NCI-H748 treated with DMSO at 0.1 percent for 48 hours (cell line): ENCODE results near the gene SDK2.

ENCODE experiments used
- DNase-seq: peaks from one replicate; lab custom pipeline; 2025; lab: John Stamatoyannopoulos, UW

The SDK2 gene

DNA sequence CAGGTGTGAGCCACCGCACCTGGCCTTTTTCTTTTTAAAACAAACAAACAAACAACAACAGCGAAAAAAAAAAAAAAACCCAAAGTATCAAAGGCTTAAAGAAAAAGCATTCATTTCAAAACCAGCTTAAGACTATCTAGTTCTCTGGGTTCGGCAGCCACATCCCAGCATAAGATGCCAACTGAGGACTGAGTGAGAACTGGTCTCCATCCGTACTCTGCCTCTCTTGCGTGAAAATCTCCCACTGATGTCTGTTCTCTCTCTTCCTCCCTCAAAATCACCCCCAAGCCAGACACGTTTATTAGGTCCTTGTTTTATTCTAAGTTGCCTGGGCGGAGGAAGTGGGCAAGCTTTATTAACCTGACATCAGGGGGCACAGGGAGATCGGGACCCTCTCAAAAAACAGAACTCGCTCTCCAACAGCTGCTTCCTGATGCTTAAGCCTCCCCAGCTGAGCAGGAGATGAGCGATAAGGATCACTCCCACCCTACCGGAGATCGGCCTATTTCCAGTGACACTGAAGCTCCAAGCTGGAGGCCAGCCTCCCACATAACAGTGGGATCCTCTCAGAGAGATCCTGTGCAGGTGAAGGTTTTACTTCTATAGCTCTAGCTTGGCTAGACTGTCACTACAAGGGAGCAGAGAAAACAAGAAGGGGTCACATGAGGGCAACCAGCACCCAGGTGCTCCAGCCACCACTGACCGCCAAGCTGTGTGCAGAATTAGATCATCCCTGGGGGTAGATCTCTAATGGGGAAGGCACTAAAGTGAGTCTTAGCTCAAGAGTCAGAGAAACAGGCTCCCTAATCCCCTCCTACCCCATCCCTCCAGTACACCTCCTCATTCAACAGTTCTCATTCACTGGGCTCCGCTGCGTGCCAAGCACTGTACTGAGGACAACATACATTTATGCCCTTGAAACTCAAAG lies 346.0 kb downstream of the SDK2 start:
- DNase-seq: no peak

DNA sequence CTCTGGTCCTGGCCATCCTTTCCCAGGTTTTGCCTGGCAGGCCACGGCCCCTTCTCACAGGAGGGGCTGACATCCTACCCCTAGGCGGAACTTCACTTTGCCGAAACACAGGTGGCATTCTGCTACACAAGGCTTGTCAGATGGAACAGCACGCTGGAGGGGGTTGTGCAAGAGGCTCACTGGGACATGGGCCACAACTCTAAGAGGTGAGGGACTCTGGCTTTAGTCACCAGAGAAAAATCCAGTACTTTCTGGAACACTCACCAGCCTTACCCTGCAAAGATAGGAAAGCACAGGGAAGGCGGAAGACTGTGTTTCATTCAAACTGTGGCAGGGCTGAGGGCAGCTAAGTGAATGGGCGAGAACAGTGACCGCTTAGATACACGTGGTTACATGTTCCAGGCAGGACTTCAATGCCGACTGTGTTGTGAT lies 350.7 kb downstream of the SDK2 start:
- DNase-seq: no peak

DNA sequence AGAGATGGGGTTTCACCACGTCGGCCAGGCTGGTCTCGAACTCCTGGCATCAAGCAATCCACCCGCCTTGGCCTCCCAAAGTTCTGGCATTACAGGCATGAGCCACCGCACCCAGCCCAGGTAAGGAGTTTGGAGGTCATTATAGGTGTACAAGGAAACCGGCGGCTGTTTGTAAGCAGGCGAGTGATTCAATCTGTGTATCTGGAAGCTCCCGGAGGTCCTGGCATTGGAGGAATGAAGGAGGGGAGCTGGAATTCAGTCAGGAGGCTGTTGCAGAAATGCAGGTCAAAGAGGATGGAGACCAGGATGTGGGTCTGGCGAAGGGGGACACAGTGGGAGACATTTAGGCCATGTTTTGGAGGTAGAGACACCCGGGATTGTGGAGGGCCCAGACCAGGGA lies 351.2 kb downstream of the SDK2 start:
- DNase-seq: no peak

DNA sequence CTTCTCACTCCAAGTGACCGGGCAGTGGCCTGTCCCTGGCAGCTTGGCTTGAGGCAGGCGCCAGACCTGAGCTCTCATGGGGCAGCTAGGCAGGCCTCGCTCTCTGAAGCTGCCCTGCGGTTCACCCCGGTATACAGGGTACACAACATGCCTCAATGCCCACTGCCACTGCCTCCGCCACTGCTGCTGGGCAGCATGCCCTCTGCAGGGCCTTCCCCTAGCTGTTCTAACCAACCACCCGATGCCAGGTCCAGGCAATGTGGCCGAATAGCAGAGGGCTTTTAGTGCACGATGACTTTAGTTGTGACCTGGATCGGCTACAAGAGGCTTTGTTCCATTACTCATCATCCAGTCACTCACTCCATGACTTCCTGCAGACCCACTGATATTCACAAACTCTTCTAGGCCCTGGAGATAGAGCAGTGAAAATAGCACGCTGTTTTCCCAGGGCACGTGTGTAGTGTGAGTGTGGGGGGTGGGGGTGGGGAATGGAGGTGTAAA lies 352.2 kb downstream of the SDK2 start:
- no peak for DNase-seq

DNA sequence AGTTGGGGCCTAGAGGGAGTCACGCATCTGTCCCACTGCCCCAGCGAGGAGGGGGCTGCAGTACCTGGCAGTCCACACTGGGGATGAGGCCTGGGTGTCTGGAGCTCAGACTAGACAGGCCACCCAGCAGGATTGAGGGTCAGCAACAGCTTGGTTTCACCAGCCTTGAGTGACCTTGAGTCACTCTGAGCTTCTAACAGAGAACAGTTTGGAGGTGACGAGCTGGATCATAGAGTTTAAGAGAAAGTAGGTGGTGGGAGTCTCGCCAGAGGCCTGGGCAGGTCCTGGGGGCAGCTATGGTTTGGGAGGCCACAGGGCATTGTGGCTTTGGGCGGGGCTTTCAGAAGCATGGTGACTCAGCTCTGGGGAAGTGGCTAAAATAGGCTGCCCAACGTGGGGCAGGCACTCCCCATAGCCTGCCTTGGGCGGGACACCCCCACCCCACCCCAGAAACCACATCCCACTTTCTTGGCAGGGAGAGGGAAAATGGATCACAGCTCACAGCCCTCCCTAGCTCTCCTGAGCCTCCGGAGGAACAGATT lies 352.9 kb downstream of the SDK2 start:
- no peak for DNase-seq

DNA sequence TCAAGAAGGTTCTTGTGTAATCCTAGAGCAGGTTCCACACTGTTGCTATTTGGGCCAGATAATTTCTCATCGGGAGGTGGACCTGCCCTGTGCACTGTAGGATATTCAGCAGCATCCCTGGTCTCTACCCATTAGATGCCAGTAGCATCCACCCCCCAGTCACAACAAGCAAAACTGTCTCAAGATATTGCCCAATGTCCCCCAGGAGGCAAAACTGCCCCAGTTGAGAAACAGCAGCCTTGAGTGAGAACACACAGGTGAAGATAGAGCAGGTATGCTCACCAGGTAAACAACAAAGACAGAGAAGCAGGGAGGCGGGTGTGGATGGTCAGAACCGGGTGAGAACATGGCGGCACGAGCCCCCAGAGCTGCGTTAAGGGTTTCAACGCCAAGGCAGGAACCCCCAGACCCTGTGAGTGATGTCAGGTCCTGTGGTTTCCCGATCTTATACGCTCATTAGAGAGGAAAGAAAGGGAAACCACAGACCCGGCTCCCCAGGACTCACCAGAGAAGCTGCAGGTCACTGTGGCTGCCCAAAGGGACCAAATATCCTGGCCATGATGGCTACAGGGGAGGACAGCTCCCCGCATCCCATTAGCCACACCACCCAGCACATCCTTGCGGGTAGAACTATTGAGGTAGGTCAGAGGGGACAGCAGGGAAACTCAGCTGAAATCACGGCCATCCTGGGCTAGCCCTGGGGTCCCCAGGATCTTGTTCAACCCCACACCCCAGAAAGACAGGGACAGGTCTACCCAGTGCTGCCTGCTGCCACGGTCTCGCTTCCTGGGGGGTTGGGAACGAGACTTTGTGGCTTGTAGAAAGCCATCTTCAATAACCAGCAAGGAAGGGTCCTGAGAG lies 353.6 kb downstream of the SDK2 start:
- no peak for DNase-seq

DNA sequence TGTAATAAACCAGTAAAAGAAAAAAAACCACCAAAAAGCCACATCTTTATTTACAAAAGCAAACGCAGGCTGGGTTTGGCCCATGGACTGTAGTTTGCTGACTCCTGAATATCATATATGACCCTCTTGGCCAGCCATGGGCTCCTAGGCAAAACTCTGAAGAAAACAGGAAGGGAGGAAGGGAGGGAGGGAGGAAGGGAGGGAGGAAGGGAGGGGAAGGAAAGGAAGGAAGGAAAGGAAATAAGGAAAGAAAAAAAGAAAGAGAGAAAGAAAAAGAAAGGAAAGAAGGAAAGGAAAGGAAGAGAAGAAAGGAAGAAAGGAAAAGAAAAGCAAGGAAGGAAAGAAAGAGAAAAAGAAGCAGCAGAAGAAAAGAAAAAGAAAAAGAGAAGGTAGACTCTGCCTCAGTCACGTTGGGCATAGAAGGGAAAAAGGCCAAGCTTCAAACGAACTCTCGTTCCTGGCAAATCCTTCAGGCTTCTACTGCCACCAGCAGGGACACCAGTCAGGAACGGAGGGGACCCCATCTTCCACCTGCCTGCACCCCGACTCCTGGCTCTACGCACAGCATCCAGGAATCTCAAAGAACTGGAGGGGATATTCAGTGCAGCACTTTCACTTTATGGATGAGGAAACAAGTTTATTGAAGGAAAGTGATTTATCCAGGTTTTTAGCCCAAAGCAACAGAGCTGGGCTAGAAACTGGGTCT lies 354.5 kb downstream of the SDK2 start:
- DNase-seq: no peak

DNA sequence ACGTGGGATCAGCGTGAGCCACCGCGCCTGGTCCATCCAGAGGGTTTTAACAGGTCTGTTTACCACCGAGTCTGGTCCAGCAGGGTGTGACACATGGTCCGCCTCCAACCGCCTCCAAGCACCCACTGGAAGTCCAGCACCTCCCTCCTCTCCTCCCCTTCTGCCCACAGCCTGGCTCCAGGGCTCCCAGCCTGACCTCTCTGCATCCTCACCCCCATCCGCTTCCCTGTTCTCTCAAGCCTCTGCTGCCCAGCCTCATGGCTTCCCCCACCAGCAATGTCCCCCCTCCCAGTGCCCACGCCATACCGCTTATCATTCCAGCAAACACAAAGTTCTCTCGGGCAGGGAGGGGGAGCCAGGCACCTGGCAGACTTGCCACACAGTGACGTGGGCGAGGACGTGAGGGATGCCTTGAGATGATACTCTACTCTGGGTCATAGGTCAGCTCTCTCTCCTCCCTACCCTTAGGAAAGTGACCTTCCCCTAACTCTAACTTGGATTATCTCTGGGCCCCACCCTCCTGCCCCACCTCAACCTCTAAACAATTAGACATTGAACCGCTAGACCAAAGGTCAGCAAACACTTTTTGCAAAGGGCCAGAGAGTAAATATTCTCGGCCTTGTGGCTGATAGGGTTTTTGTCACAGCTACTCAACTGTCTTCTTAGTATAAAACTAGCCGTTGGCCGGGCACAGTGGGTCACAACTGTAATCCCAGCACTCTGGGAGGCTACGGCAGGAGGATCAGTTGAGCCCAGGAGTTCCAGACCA lies 355.5 kb downstream of the SDK2 start:
- no peak for DNase-seq

DNA sequence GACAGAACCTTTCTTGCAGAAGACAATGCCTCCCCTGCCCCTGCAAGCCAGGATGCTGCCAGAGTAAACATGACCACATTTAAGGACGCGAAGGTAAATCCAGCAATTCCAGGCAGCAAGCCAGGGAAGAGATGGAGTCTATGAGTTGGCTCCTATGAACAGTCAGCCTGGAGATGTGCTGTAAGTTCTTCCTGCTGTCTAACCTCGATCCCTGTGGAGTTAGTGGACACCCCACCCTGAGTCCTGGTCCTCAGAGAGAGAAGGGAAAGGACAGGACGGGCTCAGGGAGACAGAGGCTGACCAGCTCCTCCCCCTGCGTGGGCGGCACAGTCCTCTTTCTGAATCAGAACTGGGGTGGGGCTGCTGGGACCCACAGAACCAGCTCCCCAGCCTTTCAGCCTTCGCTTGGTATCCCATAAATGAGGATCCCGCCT lies 357.4 kb downstream of the SDK2 start:
- DNase-seq: no peak

DNA sequence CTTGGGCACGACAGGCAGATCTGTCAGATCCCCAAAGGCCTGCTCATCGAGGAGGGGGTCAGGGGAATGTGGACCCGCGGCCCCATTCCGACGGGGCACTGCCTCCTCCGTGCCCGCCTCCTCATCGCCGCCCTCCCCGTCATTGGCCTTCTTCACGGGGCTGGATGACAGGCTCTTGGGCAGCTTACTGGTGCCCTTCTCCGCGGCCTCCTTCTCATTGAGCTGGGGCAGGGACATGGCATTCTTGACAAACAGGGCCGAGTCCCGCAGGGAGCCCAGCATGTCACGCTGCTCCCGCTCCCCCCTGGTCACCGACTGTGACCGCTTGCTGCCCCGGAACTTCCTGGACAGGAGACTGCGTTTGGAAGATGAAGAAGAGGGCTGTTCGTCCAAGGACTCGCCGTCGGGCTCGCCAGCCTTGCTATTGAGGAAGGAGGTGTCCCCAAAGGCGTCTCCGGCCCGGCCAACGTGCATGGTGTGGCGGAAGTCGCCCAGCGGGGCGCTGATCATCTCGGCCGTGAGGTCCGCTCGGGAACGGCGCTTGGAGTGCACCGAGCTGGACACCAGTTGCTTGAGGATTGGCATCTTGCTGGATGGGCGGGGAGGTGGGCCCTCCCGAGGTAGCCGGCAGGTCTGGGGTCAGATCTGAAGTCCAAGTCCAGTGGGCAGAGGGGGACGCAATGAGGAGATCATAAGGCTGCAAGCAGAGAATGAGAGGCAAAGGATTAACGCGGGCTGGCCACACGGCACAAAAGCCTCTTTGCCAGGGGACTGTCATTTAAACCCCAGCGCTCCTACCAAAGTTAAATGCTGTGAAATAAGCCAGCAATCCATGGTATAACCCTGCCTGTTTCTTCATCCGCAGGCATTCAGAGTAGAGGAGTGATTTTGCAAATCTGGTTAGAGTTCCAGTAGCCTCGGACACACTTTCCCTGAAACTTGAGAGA lies 358.1 kb downstream of the SDK2 start:
- DNase-seq: no peak

DNA sequence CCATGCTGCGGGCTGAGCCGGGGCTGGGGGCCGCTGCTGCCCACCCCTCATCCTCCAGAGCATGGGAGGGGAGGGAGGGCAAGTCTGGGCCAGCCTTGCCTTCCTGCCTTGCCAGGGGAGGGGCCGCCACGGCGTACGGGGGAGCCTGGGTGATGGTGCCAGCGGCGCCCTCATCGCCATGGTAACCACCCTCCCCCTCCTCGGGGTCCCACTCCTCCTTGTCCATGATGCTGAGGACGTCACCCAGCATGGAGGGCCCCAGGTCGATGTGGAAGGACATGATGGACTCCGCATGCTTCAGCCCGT lies 358.7 kb downstream of the SDK2 start:
- DNase-seq: no peak

DNA sequence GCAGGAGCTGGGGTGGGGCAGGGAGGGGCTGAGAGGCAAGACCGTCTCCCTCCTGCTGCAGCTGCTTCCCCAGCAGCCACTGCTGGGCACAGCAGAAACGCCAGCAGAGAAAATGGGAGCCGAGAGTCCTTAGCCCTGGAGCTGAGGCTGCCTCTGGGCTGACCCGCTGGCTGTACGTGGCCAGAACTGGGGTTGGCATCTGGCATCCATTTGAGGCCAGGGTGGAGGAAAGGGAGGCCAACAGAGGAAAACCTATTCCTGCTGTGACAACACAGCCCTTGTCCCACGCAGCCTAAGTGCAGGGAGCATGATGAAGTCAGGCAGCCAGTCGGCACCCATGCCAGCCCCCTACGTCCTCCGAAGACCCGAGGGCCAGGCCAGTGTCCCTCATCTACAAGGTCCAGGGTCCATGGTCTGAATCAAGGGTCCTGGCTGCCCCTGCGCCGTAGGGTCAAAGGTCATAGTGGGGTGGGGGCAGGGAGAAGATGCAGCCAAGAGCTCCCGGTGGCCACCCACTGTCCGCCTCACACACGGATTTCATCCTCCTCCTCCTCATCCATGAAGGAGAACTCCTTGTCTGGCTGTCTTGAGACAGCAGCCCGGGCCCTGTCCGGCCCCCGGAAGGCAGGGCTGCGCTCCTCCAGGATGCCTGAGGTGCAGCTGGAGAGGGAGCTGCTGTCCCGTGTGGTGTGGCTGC lies 359.2 kb downstream of the SDK2 start:
- no peak for DNase-seq
